Measurements from ENCODE around the gene KLF13. TPM values are rescaled to one million over a fixed set of nuclear protein-coding genes. Genes with fewer than 3 reads are reported as not detected.

The KLF13 gene
- total RNA-seq, 1 donor from 2014 or later = 23.1 TPM

DNA sequence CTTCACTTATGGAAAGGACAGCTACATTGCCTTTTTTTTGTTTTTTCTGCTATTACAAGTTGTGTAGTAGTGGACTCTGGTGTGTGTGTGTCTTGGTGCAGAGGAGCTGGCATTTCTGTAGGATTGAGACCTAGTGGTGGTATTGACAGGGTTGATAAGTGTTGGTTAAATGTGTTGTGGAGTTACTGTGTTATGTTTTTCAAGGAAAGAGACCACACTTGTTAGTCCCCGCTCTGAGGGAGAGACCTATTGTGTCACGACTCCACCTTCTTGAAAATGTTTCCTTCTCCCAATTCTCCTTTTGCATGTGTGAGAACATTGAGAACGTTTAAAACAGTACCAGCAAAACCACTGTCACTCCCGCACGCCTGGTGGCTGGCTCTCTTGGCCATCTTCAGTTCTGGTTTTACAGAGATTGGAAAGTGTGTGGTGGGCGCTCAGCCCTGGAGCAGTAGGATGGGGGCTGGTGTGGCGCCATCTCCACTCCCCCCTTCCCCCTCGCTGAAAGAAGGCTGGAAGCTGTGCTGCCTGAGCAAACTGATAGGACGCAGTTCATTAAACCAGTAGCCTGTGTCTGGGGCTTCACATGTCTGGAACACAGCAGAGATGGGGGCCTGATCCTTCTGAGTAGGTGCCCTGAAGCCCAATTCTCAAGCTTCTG, 5.5 kb downstream of the KLF13 start:
- DNase-seq (ENCODE audit: low spot score) = no peak

- no peak for DNase-seq (ENCODE audit: low spot score)
These were observed 6.0 kb downstream of the KLF13 start for GRCh38 chr15:31332681-31333071.

DNA sequence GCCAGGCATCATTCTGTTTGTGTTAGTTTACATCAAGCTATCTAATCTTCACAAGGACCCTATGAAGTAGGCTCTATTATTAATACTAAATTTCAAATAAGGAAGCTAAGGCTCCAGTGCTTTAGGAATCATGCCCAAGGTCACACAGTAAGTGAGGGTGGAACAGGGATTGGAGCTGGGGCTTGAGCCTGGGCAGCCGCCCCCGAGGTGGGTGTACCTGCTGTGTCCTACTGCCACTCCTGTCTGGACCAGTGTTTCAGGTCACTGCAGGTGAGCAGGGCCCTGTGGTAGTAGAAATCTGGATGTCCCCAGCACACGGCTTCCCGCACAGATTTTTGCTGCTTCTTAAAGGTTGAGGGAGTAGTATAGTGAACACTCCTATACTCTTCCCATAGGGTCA, 6.5 kb downstream of the KLF13 start:
- DNase-seq (ENCODE audit: low spot score) = no peak

DNA sequence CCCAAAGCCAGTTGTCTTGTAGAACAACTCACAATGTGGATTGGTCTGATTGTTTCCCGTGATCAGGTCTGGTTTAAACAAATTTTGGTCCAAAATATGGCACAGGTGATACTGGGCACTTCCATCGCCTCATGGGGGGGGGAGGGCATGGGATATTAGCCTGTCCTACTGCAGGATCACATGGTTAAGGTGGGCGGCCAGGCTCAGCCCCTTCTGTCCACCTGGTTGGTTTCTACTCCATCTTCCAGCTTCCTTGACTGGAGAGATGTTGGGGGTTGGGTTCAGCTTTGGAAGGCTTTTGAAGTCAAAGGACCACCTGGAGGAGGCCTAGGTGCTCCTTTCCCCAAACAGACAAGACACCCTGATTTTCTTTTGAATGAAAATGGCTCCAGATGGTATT, 7.2 kb downstream of the KLF13 start:
- no peak for DNase-seq (ENCODE audit: low spot score)

GRCh38 chr15:31335989-31336592, 9.5 kb downstream of the KLF13 start:
- DNase-seq (ENCODE audit: low spot score) = no peak

DNA sequence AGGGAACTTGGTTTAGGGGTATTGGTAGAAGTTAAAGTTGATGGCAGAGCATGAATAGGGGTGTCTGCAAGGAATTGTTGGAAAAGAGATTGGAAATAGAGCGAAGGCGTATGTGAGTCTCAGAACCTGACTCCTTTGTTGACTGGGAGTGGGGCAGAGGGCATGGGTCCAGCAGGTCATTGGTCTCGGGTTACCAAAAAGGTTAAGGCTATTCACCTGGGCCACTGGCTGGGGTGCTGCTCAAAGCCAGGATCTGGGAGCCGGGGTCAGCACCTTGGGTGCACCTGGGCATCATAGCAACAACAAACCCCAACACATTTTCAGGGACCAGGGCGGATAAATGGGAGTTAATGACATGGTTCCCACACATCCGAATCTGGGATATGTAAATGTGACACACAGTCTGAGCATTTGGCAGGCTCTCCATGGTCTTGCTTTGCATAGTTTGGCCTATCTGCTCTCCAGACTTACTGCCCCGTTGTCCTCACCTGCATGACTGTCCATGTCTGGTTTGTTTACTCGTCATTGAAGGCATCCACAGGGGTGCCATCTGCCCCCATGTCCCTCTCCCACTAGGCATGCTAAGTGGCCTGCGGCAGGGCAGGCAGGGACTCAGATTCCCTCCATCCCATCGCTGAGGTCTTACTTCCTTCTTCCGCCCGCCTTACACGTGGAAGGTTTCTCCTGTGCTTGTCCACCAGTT, 10.1 kb downstream of the KLF13 start:
- no peak for DNase-seq (ENCODE audit: low spot score)

DNA sequence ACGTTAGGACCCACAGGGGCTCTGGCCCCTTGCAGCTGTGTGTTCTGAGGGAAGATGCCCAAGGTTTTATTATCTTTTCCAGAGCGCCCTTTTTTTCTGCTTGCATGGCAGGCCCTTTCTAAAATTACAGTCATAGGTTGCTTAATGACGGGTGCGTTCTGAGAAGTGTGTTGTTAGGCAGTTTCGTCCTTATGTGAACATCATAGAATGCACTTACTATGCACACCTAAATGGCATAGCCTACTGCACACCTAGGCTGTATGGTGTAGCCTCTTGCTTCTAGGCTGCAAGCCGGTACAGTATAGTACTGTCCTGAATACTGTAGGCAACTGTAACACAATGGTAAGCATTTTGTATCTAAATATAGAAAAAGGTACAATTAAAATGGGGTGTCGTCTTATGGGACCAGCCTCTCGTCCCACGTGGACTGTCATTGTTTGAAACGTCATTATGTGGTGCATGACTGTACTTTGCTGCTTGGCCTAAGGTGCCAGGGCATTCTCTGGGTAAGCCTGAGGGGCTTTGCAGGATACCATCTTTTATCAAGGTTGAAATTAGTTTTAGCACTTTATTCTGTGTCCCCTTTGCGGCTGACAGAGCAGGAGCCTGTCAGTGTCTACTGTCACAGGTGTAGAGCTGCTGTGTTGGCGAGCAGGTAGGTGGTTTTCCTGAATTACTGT, 10.9 kb downstream of the KLF13 start:
- no peak for DNase-seq (ENCODE audit: low spot score)

- DNase-seq (ENCODE audit: low spot score) = no peak
These were observed 11.8 kb downstream of the KLF13 start for GRCh38 chr15:31338318-31338878.

DNA sequence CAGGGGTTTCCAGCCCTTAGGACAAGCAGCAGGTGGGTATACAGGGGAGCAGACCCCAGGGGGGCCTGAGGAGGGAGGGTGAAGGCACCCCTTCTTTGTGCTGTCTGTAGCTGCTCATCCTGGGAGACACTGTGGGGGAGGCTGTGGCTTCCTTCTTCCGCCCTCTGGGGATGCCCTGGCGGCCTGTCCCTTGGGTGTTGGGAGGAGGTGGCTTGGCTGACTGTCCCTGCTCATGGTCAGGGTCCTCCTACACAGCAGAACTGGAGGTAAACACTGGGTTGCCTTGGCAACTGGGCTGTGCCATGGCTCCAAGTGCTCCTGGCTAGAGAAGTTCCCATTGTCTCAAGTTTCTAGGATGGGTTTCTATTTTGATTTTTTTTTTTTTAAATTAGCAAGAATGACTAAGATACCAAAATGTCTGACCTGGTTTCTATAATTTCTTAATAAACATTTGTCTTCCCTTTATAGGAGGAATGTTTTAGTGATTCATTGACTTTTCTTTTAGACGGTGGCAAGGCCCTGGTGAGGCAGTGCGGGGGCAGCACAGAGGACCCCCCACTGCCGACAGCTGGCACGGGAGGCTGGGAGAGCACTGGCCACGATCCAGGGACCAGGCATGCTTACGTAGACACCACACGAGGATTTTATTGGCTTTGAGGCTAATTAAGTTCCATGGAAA, 12.4 kb downstream of the KLF13 start:
- peak; percentile 40 for DNase-seq (ENCODE audit: low spot score)

- no peak for DNase-seq (ENCODE audit: low spot score)
These were observed 12.9 kb downstream of the KLF13 start for GRCh38 chr15:31339558-31339895.

- no peak for DNase-seq (ENCODE audit: low spot score)
These were observed 13.4 kb downstream of the KLF13 start for GRCh38 chr15:31340047-31340446.

- DNase-seq (ENCODE audit: low spot score) = no peak
These were observed 14.0 kb downstream of the KLF13 start for GRCh38 chr15:31340592-31340991.

DNA sequence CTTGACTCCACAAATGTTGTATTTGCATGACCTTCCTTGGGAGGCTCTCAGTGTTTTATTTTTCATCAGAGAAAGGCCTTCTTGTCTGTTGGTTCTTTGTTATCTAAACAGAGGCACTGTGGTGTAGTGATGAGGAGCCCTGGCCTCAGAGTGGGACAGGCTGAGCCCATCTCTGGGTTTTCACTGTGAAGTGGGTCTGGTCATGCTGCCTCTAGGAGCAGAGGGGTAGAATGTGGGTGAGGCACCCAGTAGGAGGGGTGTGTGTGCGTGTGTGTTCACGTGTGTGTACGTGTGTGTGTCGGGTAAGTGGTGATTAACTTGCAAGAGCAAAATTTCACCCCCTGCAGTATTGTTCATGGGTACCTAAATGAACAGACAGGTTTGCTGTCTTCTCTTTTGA, 14.4 kb downstream of the KLF13 start:
- no peak for DNase-seq (ENCODE audit: low spot score)

DNA sequence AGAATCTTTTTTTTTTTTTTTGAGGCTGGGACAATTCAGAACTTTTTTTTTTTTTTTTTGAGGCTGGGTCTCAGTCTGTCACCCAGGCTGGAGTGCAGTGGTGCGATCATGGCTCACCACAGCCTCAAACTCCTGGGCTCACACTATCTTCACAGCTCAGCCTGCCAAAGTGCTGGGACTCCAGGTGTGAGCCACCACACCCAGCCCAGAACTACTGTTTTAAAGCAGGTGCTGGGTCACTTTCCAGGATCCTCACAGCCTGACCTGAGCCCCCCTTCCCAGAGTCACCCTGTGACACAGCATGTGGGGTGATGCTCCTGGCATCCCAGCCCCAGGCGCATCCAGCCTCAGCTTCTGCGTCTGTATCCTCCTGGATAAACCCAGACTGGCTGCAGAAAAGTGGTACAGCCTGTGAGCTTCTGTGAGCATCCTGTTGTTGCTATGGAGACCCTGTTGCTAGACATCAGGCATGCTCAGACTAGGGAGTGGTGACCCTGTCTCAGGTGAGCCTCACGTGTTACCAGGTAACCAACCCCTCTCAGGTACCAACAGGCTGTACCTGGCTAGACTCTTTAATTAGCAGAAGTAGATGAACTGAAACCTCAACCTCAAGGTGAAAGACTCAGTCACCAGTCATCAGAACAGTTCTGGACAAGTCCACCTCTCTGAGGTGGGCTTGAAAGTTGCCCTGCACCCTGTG, 15.0 kb downstream of the KLF13 start:
- no peak for DNase-seq (ENCODE audit: low spot score)

DNA sequence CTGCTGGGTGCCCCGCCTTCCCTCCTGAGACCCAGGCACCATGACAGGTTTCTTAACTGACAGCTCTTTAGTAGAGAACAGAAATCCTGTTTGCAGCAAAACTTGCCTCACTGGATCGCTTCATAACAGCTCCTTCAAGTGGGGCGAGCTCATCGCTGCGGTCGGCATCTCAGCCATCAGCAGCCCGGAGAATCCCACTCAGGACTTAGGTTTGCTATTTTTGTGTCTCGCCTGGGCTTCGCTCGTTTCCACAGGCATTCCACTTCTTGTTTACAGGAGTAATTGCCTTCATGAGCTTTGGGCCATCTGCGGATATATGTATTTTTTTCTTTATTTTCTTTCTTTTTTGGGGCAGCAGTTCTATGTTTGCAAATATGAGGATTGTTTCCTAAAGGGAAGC, 15.7 kb downstream of the KLF13 start:
- DNase-seq (ENCODE audit: low spot score) = no peak

- no peak for DNase-seq (ENCODE audit: low spot score)
These were observed 16.4 kb downstream of the KLF13 start for GRCh38 chr15:31342781-31343626.

GRCh38 chr15:31343831-31344230, 17.2 kb downstream of the KLF13 start:
- no peak for DNase-seq (ENCODE audit: low spot score)

DNA sequence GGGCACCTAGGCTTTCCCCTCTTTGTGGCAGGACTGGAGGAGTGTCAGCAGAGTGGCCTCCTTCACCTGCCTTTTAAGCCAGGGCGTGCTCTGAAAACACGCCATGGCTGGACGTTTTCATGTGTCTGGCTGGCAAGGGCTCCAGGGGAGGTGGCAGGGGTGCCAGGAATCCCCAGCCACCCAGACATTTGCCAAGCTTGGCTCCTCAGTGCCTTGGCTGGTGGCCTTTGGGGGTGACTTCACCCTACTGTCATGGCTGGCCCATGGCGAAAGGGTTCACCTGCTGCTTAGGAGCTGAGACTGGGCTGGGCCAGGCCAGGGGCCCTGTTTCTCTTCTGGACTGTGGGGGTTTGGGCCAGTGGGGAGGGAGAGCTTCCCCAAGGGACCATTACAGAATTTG, 17.6 kb downstream of the KLF13 start:
- no peak for DNase-seq (ENCODE audit: low spot score)

DNA sequence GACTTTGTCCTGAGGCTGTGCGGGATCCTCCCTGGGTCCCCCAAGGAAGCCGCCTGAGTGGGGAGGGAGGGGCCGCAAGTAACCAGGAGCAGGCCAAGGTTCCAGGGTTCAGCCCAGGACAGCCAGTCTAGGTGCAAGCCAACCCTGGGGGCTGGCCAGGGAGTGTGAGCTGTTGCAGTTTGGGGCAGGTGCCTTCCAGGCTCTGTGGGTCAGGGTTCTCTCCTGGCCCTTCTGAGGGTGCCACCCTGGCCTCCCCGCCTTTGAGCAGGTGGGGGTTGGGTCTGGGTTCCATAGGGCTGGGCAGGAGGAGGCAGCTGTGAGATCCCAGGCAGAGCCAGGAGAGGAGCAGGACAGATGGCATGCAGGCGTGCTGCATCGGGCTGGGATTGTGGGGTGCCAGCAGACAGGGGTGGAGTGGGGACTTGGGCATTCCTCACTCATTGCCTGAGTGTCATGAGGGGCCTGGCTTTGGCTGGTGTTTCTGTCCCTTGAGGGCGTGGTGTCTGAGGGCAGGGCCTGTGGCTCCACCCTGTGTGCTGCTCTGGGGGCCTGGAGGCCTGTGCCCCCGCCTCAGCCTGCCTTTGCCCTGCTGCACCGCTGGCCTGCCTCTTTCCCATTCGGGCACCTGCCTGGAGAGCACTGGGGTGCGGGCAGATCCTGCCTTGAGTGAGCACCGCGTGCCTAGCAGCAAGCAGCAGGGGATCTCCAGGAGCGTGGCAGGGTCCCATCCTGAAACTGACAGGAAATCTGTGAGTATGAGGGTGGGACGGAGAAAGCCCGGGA, 18.4 kb downstream of the KLF13 start:
- no peak for DNase-seq (ENCODE audit: low spot score)

All from umbilical cord (tissue), 2 donors.